Stimulated activated CD8-positive, alpha-beta memory T cell treated with anti-CD3 and anti-CD28 coated beads, Interleukin-15, amount 100 ng/mL, for 4 hours (primary cell): Measurements from ENCODE around the gene SOX10.
"Not testable (repeated sequence)": the region's sequence is repeated elsewhere in the genome, so short reads cannot be mapped to it uniquely, and the experiment has no call there.

Source experiments
- DNase-seq, 2 donors: peaks; one replicate each; pipeline ENCODE4 v3.0.0-alpha.2; 2020; ENCODE audit warnings: low read depth in 2 of 2

SOX10 gene

GRCh38 chr22:37961062-37961461 lies 23.3 kb downstream of the SOX10 start:
- DNase-seq, result no peak

GRCh38 chr22:37959231-37959825 lies 25.0 kb downstream of the SOX10 start:
- DNase-seq, result no peak

- no peak for DNase-seq
Observed at GRCh38 chr22:37957232-37957631, 27.1 kb downstream of the SOX10 start.

- not testable (repeated sequence) for DNase-seq
Observed at GRCh38 chr22:37955825-37956397, 28.4 kb downstream of the SOX10 start.

- no peak for DNase-seq
Observed at GRCh38 chr22:37954686-37955085, 29.7 kb downstream of the SOX10 start.

- peak; percentile 86 to 92 for DNase-seq
Observed at GRCh38 chr22:37953437-37954179, 30.7 kb downstream of the SOX10 start, which contains the start of the genes C22orf23 and POLR2F. TSS of gene C22orf23 (minus strand) at chr22:37953601. CDS start at chr22:37953149, 452 bp downstream. TSS of gene POLR2F (plus strand) at chr22:37953699. CDS start at chr22:37953788, 89 bp downstream.

- DNase-seq, result no peak
Observed at GRCh38 chr22:37953062-37953436, 31.3 kb downstream of the SOX10 start.

- not testable (repeated sequence) for DNase-seq
Observed at GRCh38 chr22:37952629-37953028, 31.7 kb downstream of the SOX10 start.

GRCh38 chr22:37951305-37951704 lies 33.0 kb downstream of the SOX10 start:
- no peak for DNase-seq

- DNase-seq, result not testable (repeated sequence)
Observed at GRCh38 chr22:37947142-37947795, 37.1 kb downstream of the SOX10 start.

GRCh38 chr22:37944423-37944822 lies 39.9 kb downstream of the SOX10 start:
- DNase-seq, result not testable (repeated sequence)

- DNase-seq, result no peak
Observed at GRCh38 chr22:37943825-37944198, 40.5 kb downstream of the SOX10 start.

GRCh38 chr22:37943136-37943824 lies 41.1 kb downstream of the SOX10 start:
- no peak for DNase-seq

GRCh38 chr22:37942133-37942532 lies 42.2 kb downstream of the SOX10 start:
- DNase-seq, result no peak

- DNase-seq, result no peak
Observed at GRCh38 chr22:37940698-37941376, 43.5 kb downstream of the SOX10 start.

- DNase-seq, result peak; percentile 51 to 60
Observed at GRCh38 chr22:37933711-37934376, 50.5 kb downstream of the SOX10 start.

- no peak for DNase-seq
Observed at GRCh38 chr22:37932821-37933578, 51.4 kb downstream of the SOX10 start.

GRCh38 chr22:37932401-37932800 lies 52.0 kb downstream of the SOX10 start:
- no peak for DNase-seq

GRCh38 chr22:37931893-37932389 lies 52.4 kb downstream of the SOX10 start:
- DNase-seq, result no peak

GRCh38 chr22:37930952-37931440 lies 53.4 kb downstream of the SOX10 start:
- DNase-seq, result no peak
